GM23248 (cell line): ENCODE results near the gene MRPS21.

Source experiments
- EZH2 ChIP-seq: fragments of 200-600 bp; sonication (generic); IDR thresholded peaks from 2 replicates; pipeline ENCODE4 v1.6.1; 2018; ENCODE audit warnings: antibody characterized with exemption, mild to moderate bottlenecking; ENCODE audit not compliant: insufficient read depth, poor library complexity, severe bottlenecking
- EZH2phosphoT487 ChIP-seq: fragments of 200-600 bp; sonication (generic); IDR thresholded peaks from 2 replicates; pipeline ENCODE4 v1.6.1; 2018; ENCODE audit warnings: antibody characterized with exemption, moderate library complexity, mild to moderate bottlenecking, low read depth; ENCODE audit not compliant: insufficient read depth

DNA sequence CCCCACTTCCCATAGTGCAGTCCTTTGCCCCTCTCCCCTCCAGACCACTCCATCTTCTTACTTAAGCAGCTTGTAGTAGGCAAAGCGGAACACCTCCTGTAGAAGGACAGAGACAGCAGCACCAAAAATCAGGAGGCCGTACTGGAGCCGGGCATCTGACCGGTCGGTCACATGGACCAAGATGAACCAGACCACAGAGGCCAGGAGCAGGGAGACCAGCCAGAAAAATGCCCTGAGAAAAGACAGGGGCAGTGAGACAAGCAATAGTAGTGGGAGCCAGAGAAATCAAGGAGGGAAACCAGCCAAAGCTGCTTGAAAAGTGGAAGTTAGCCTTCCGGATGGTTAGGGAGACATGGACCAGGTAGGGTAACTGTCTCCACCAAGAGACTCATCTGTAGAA lies 25.8 kb upstream of the MRPS21 start:
- TF ChIP-seq EZH2 (no peak), EZH2phosphoT487 (no peak)
